Measurements from ENCODE around the gene FAM76A. TPM values are rescaled to one million over a fixed set of nuclear protein-coding genes. Genes with fewer than 3 reads are reported as not detected.
"Not testable (repeated sequence)": the region's sequence is repeated elsewhere in the genome, so short reads cannot be mapped to it uniquely, and the experiment has no call there.

Gene FAM76A
- total RNA-seq, 1 experiment from 2014 or later = 12.6 TPM

- no peak for DNase-seq (ENCODE audit: low spot score)
These were observed 52.3 kb downstream of the FAM76A start for GRCh38 chr1:27778056-27778455.

- DNase-seq (ENCODE audit: low spot score) = no peak
These were observed 53.4 kb downstream of the FAM76A start for GRCh38 chr1:27779122-27779521.

GRCh38 chr1:27782950-27783349, 57.2 kb downstream of the FAM76A start:
- DNase-seq (ENCODE audit: low spot score) = no peak

- no peak for DNase-seq (ENCODE audit: low spot score)
These were observed 58.9 kb downstream of the FAM76A start for GRCh38 chr1:27784700-27785099.

- no peak for DNase-seq (ENCODE audit: low spot score)
These were observed 60.2 kb downstream of the FAM76A start for GRCh38 chr1:27785781-27786455.

- no peak for DNase-seq (ENCODE audit: low spot score)
These were observed 62.1 kb downstream of the FAM76A start for GRCh38 chr1:27787895-27788294.

GRCh38 chr1:27789540-27790041, 63.8 kb downstream of the FAM76A start:
- DNase-seq (ENCODE audit: low spot score) = no peak

GRCh38 chr1:27790270-27790669, 64.5 kb downstream of the FAM76A start:
- DNase-seq (ENCODE audit: low spot score) = not testable (repeated sequence)

GRCh38 chr1:27795601-27796000, 69.8 kb downstream of the FAM76A start:
- no peak for DNase-seq (ENCODE audit: low spot score)

GRCh38 chr1:27804791-27805190, 79.0 kb downstream of the FAM76A start:
- DNase-seq (ENCODE audit: low spot score) = no peak

GRCh38 chr1:27806758-27807157, 81.0 kb downstream of the FAM76A start:
- DNase-seq (ENCODE audit: low spot score) = no peak

- no peak for DNase-seq (ENCODE audit: low spot score)
These were observed 81.6 kb downstream of the FAM76A start for GRCh38 chr1:27807385-27807784.

GRCh38 chr1:27808131-27808530, 82.4 kb downstream of the FAM76A start:
- not testable (repeated sequence) for DNase-seq (ENCODE audit: low spot score)

GRCh38 chr1:27809883-27810282, 84.1 kb downstream of the FAM76A start:
- DNase-seq (ENCODE audit: low spot score) = no peak

GRCh38 chr1:27811741-27812500, 86.2 kb downstream of the FAM76A start:
- no peak for DNase-seq (ENCODE audit: low spot score)

Other genes with a start within 250 kb of the FAM76A start
- gene WASF2, start 235.8 kb upstream of the FAM76A start, total RNA-seq (2014; rRNA removed; shearing (Covaris generic)) = 7.9 and 9.5 TPM in 2 replicates
- gene AHDC1, start 121.8 kb upstream of the FAM76A start, total RNA-seq (2014; rRNA removed; shearing (Covaris generic)) = 2.0 and 3.6 TPM in 2 replicates
- not detected in 2 replicates for gene FGR, start 90.8 kb upstream of the FAM76A start, total RNA-seq (2014; rRNA removed; shearing (Covaris generic))
- 257 and 342 TPM in 2 replicates for gene IFI6, start 53.8 kb upstream of the FAM76A start, total RNA-seq (2014; rRNA removed; shearing (Covaris generic))
- gene STX12, start 47.3 kb downstream of the FAM76A start, total RNA-seq (2014; rRNA removed; shearing (Covaris generic)) = 19.2 and 24.3 TPM in 2 replicates
- 32.8 and 45.9 TPM in 2 replicates for gene PPP1R8, start 104.8 kb downstream of the FAM76A start, total RNA-seq (2014; rRNA removed; shearing (Covaris generic))
- gene THEMIS2, start 146.6 kb downstream of the FAM76A start, total RNA-seq (2014; rRNA removed; shearing (Covaris generic)) = 0.75 and 2.6 TPM in 2 replicates
- 78.6 and 83.9 TPM in 2 replicates for gene RPA2, start 188.6 kb downstream of the FAM76A start, total RNA-seq (2014; rRNA removed; shearing (Covaris generic))
- 0.23 and 1.6 TPM in 2 replicates for gene SMPDL3B, start 209.0 kb downstream of the FAM76A start, total RNA-seq (2014; rRNA removed; shearing (Covaris generic))
- not detected in 2 replicates for gene XKR8, start 234.0 kb downstream of the FAM76A start, total RNA-seq (2014; rRNA removed; shearing (Covaris generic))